HG02798 (cell line): ENCODE results near the gene LUC7L.
"Not testable (repeated sequence)": the region's sequence is repeated elsewhere in the genome, so short reads cannot be mapped to it uniquely, and the experiment has no call there.

Source experiments
- ATAC-seq: cut with Tn5 transposase; IDR thresholded peaks from one replicate; pipeline ENCODE4 v1.9.1; 2021; ENCODE audit warnings: mild to moderate bottlenecking; ENCODE audit not compliant: unreplicated experiment, poor library complexity

LUC7L gene

GRCh38 chr16:228852-229730 lies at the start of gene LUC7L:
LUC7L (minus strand) TSS chr16:229449; CDS start chr16:229339, 110 bp downstream.
- peak; percentile 87 for ATAC-seq

DNA sequence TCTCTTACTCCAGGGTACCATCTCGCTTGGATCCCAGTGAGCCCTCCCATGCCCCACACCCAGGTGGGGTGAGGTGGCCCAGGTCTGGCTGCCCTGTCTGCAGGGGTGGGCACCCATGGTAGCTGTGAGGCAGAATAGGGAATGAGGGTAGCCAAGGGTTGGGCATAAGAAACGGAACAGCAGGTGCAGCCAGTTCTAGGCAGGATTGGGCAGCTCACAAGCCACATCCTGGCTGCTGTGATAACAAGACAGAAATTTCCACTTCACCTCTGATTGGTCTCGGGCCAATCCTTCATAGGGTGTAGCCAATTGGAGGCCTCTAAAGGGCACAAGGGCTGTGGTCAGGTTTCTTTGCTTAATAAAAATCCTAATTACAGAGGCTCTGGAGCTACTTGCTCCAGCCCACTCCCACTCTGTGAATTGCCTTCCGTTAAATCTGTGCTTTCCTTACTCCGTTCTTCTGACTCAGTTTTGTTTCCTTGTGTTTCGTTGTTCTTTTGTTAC lies 49.7 kb upstream of the LUC7L start:
- ATAC-seq: no peak

- no peak for ATAC-seq
Measured at GRCh38 chr16:276426-277077, 47.3 kb upstream of the LUC7L start.

GRCh38 chr16:275786-276232 lies 46.6 kb upstream of the LUC7L start, which contains the start of gene RGS11:
RGS11 (minus strand) TSS chr16:275944; CDS start chr16:275911, 33 bp downstream.
- no peak for ATAC-seq

DNA sequence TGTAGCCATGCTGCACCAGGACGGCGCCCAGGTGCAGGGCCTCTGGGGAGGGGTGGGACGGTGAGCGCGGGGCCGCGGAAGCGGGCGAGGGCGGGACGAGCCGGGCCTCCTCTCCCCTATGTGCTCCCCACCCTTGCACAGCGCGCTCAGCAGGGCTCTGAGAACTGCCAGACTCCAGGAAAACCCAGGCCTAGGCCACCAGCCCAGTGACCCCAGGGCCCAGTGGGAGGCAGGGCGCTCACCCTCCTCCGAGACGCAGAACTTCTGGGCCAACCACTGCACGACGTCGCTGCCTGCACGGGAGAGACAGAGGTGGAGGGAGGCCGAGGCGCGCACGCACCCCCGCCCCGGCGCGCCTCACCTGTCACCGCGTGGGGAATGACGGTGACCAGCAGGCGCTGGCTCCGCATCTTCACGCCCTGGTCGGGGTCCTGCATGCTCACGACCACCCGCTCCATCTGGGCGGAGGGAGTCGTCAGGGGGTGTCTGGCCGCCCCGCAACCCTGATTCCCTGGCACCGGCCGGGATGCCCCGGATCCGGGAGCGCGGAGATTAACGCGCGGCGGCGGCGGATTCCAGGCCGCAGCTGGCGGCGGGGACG lies 45.9 kb upstream of the LUC7L start:
- no peak for ATAC-seq

DNA sequence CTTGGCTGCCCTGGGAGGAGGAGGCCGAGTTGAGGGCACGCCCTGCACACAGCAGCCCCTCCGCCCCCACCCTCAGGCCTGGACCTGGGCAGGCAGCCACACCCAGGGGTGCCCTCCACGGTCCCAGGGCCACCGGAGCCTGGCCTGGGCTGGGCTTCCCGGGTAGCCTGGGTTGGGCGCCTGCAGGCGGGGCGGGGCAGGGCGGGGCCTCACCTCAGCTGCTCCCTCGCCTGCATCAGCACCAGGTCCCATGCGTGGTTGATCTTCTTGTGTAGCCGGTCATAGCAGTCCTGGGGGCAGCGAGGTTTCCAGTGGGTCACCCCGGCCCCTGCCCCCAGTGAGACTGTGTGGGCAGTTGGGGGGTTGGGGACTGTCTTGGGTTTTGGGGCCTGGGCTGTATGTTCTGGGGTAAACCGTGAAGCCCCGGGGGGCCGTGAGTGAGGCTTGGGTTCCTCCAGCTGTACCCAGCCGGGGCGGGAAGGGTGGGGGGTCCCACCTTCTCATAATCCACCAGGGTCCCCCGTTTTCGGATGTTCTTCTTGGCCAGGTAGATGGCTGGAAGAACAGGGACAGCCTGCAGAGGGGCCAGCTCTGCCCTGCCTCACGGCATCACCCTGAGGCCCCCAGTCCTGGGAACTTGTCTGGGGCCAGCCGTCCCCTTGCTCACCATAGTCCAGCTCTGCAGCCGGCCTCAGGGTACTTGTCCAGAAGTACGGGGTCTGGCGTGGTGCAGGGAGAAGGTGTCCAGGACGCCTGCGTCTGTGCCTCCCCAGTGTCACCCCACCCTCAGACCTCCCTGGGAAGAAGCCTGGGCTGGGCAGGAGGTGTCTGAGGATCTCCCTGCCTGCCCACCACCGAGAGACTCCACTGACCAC lies 44.5 kb upstream of the LUC7L start:
- ATAC-seq: no peak

DNA sequence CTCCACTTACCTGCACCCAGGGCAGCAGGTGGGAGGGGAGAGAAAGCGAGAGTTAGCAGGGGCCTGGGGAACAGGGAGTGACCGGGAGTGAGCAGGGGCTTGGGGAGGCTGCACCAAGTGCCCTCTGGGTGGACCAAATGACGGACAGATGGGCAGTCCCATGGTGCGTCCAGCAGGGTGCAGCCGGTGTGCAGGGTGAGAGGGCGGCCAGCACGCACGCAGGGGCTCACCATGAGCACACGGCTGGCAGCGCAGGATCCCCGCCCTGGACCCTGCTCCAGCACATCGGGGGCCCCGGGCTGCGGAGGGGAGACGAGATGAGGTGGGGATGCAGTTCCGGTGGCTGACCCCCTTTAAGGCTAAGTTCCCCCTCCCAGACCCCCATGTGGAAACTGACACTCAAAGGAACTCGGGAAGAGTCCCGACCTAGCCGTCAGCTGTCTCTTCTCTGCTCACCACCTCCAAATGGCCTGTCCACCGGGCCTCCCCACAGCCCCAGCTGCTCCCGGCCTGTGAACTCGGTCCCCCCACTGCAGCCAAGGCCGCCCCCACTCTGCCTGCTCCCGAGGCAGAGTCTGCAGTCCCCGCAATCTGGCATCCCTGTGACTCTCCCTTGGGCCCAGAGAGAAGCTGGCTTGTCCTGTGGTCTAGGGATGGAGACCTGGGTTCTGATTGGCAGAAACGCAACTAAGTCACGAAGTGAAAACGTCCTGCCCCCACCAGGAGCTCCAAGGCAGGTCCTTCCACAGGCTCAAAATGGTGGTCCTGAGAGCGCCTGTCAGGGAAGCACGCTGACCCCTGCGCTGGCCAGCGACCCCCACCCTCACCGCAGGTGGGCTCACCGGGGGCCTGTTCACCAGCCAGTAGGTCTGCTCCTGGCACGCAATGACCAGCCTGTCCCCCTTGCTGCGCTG lies 43.6 kb upstream of the LUC7L start:
- ATAC-seq: no peak

DNA sequence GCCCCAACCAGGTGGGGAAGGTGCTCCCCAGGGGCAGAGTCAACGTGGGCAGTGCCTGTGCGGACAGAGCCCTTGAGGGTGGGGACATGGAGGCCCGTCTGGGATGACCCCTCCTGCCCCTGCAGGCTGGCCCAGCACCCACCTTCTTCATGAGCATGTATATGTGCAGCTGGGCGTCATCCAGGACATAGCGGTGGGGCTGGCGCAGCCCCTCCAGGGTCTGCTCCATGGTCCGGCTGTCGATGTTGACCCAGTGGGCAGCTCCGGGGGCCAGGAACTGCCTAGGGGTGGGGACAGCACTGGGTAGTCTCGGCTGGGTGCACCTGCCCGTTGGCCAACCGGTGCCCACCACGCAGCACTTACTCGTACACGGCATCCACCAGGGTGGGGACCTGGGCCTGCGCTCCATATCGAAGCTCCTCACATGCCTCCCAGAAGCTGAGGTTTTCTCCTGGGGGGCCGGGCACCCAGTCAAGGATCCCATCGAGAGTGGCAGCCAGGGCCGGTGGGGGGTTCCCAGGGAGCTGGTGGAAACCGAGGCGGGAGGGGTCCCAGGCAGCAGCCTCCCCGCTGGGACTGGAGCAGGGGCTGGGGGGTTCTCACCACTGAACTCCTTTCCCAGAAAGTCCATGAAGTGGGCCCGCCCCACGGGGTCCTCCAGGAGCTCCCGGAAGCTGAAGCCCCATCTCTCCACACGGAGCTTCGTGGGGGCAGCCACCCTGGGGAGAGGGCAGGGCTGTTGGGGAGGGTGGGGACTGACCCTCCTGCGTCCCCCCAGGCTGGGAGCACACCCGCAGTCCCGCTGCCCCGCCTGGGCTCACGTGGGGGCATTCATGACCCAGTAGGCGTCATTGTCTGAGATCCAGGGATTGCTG lies 41.4 kb upstream of the LUC7L start:
- no peak for ATAC-seq

DNA sequence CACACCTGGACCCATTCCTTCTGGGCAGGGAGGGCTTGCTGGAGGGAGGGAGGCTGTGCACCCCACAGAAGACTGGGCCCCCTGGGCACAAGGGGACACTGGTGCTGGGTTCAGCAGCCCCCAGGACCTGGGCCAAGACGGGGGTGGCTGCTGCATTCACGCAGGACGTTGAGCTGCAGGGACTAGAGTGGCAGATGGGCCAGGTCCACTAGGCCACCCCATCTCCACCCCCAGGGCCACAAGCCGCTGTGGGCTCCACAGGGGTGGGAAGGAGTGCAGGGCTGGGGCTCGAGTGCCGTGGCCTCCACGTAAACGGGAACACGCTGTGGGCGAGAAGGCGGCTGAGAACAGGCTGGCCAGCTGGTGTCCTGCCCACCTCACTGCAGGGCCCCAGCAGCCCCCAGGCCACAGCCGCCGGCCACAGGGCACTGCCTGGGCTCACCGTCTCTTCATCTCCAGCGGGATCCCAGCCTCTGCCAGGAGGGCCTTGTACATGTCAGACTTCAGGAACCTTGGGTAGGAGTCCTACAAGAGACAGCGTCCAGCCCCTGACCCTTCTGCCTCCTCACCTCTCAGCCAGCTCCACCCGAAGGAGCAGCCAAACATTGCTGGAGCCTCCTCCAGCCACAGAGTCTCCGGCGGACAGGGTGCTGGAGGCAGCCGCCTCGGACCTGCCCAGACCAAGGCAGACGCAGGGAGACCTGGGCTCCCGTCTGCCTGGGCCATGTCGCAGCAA lies 40.0 kb upstream of the LUC7L start:
- no peak for ATAC-seq

DNA sequence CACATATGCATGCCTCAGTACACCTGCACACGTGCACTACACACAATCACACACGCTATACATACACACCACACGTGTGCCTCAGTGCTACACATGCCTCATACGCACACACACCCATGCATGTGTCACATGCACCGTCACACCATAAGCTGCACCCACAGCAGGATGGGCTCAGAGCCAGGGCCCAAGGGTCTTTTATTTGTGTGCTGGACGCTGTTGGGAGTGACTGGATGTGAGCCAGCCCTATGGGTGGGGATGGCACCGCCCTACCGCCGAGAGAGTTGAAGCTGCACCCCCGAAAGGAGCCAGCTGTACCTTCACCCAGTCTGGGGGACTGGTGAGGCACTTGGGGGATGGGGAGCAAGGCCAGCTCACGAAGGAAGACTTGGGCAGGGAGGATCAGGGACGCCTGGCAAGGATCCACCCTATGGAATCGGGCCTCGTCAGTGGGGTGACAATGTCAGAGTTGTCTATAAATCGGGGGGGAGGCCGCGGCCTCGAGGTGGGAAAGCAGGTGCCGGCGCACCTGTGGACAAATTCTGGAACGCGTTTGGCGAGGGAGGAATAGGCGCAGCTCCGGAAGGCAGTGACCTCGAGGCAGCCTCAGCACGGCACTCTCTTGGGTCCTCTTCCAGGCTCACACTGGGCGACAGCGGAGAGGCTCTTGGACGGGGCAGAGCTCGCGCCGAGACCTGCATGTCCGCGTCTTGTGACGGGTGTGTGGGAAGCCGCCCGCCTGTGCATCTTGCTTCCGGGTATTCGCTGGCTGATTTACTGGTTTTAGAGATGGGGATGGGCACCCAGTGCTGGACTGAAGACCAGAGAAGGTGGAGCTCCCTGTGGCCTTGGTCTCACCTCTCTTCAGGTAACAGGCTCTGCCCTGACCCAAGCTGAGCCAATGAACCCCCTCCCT lies 39.1 kb upstream of the LUC7L start:
- ATAC-seq: no peak

GRCh38 chr16:267562-267961 lies 38.3 kb upstream of the LUC7L start:
- not testable (repeated sequence) for ATAC-seq

DNA sequence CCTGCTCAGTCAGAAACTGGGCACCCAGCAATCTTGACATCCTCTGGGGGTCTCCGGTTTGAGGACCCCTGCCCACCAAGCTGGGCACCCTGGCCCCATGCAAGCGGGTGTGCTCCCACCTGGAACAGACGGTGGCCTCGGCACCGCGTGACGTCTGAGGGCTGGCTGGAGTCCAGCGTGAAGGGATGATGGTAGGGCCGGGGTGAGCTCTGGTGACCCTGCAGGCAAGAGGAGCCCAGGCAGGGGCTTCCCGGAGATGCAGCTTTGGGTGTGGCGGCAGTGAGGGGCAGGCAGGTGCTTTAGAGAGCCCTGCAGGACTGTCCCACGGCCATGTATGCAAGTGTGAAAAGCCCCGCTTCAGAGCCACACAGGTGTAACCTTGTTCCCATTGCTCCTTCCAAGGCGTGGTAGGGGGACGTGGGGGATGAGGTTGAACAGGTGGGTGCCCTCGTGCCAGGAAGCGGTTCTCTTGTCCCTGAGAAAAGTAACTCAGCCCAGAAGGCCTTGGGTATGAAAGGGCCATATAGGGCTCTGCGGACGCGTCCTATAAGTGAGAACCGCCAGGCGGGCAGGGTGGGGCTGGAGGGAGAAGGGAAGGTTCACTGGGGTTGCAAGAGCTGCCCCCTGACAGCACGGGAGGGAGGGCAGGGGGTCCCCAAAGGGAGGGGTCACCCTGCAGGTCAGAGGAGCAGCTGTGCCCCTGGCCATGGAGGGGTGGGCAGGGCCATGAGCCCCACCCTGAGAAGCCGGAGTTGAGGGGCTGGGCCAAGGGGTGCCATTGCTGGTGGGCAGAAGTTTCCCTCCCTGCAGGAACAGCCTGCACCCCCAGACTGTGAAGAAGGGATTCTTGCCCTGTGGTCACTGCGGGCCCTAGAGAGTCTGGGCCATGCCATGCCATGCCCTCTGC lies 37.3 kb upstream of the LUC7L start:
- no peak for ATAC-seq

DNA sequence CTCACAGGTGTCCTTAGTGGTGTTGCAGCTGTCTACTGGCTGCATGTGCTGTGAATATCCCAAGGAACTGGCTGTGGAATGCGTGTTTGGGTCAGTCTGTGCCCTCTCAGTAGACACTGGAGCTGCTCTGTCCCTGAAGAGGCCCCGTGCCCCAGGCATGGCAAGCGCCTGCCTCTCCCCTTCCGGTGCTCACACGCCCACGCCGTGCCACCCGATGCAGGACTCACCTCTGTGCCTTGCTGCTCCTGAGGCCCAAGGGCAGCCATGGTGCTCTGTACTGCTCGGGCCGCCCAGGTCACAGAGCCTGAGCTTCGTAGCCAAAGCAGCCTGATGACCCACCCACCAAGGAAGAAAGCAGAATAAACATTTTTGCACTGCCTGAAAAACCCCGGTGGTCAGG lies 36.5 kb upstream of the LUC7L start:
- ATAC-seq: no peak

DNA sequence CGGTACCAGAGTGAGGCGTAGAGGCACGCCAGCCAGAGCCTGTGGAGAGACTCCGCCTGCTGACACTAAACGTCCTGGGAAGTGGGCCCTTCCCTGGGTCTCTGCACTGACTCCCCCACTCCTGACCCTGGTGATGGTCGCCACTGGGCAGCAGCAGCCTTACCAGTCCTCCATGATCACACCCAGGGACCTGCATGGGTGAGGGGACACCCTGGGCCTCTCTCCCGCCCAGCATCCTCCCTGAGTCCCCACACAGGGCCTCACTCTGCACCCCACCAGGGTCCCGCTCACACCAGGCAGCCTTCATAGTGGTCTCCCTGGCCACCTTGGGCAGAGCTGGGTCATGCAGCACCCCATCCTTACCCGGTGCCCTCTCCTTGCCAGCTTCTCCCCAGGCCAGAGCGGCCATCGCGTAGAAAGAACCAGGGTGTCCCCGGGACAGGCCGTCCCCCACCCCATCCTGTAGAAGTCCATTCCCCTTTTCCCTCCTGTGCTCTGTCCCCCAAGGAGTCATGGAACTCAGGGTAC lies 35.8 kb upstream of the LUC7L start:
- ATAC-seq: no peak

GRCh38 chr16:264440-264951 lies 35.2 kb upstream of the LUC7L start:
- no peak for ATAC-seq
